H1 (cell line): Measurements from ENCODE around the gene CKAP5. TPM values are rescaled to one million over a fixed set of nuclear protein-coding genes. Genes with fewer than 3 reads are reported as not detected.

Experiments used
- CEBPB ChIP-seq: IDR thresholded peaks from 2 replicates; pipeline ENCODE4 v1.6.1; 2012; ENCODE audit warnings: low read depth, low read length
- CHD7 ChIP-seq: fragments of 300-600 bp; sonication (generic); IDR thresholded peaks from 2 replicates; pipeline ENCODE4 v1.7.1; 2012; ENCODE audit warnings: low read length, moderate library complexity, mild to moderate bottlenecking, inconsistent platforms; ENCODE audit not compliant: insufficient replicate concordance
- E2F6 ChIP-seq: IDR thresholded peaks from 2 replicates; pipeline ENCODE4 v1.6.1; 2012; ENCODE audit warnings: inconsistent platforms
- JUND ChIP-seq: IDR thresholded peaks from 2 replicates; pipeline ENCODE4 v1.6.1; 2011; ENCODE audit warnings: mild to moderate bottlenecking, improper control_type of control experiment, low read length
- TBP ChIP-seq: IDR thresholded peaks from 2 replicates; pipeline ENCODE4 v1.6.1; 2011; ENCODE audit warnings: low read depth, low read length, improper control_type of control experiment
- polyA plus RNA-seq, 7 experiments: library from polyadenylated mRNA; depleted of rRNA in 3 of 7; stranded (reverse) in 5 of 7; unstranded in 2 of 7; fragments of >200 nt in 5 of 7; fragments of 200-250 nt in 2 of 7; gene quantifications; 1 replicate in 5 of 7; 2 replicates in 1 of 7; 4 replicates in 1 of 7; pipeline versions ENCODE4 v1.2.1 to v1.2.3, GENCODE V29; 2011 to 2013; ENCODE audit warnings: missing spikeins in 2 of 7, mixed read lengths in 2 of 7
- total RNA-seq: library from RNA; stranded (reverse); fragmentation: NEBNext Ultra II Directional; extraction: Animal tissue kit (Norgen Biotek cat#: 25700); gene quantifications from 2 replicates; pipeline ENCODE4 v1.2.1, GENCODE V29; 2021

CKAP5 gene
- total and polyA plus RNA-seq, 2 of the 8 experiments (the other 6 are each of a cell fraction or from before 2014, with no cell fraction given): 64.8 to 185 TPM

GRCh38 chr11:46719048-46719542 lies 127.0 kb downstream of the CKAP5 start, which contains the start of gene F2 (continued):
- TF ChIP-seq CHD7 (no peak), E2F6 (no peak), CEBPB (no peak), TBP (no peak), JUND (no peak)
